CD8-positive, alpha-beta memory T cell (primary cell): ENCODE measurements around the gene MZT2B. TPM values are rescaled to one million over a fixed set of nuclear protein-coding genes. Genes with fewer than 3 reads are reported as not detected.
"Not testable (repeated sequence)": the region's sequence is repeated elsewhere in the genome, so short reads cannot be mapped to it uniquely, and the experiment has no call there.

Experiments used
- CTCF ChIA-PET: fragments of 350-600 bp; sonication (Branson Sonifier 250); formaldehyde crosslinking; loops from one replicate; lab custom pipeline; 2021; ENCODE audit warnings: antibody characterized with exemption; lab: Charles Lee
- POLR2A ChIA-PET: fragments of 350-600 bp; sonication (Branson Sonifier 250); formaldehyde crosslinking; loops from one replicate; lab custom pipeline; 2021; ENCODE audit warnings: antibody characterized with exemption; lab: Charles Lee
- DNase-seq, 5 donors: peaks; one replicate each; pipeline versions ENCODE4 v3.0.0 to v3.0.0-alpha.2; 2020 to 2022; ENCODE audit warnings: mixed read lengths in 1 of 5
- H3K27ac ChIP-seq: one replicate; pipeline ENCODE4 v1.7.0; 2013; ENCODE audit warnings: low read depth, mild to moderate bottlenecking, low read length, moderate library complexity
- H3K27me3 ChIP-seq: 2 replicates; pipeline ENCODE4 v1.7.0; 2013; ENCODE audit warnings: low read length, mild to moderate bottlenecking; ENCODE audit not compliant: insufficient read depth, poor library complexity, severe bottlenecking
- H3K36me3 ChIP-seq: 2 replicates; pipeline ENCODE4 v1.7.0; 2013; ENCODE audit warnings: mild to moderate bottlenecking, low read length, moderate library complexity; ENCODE audit not compliant: insufficient read depth
- H3K4me1 ChIP-seq: 2 replicates; pipeline ENCODE4 v1.7.0; 2013; ENCODE audit warnings: mild to moderate bottlenecking, low read length, moderate library complexity; ENCODE audit not compliant: insufficient read depth
- H3K4me3 ChIP-seq: 2 replicates; pipeline ENCODE4 v1.7.0; 2013; ENCODE audit warnings: mild to moderate bottlenecking, low read length
- H3K9me3 ChIP-seq: 2 replicates; pipeline ENCODE4 v1.7.0; 2013; ENCODE audit warnings: mild to moderate bottlenecking, low read length
- H3K27ac Mint-ChIP-seq, 8 donors: one replicate each; pipeline ENCODE4 v1.8.0; 2020 to 2021; ENCODE audit warnings: mixed read lengths in 8 of 8, mild to moderate bottlenecking in 6 of 8, inconsistent platforms in 3 of 8, moderate library complexity in 3 of 8
- H3K27me3 Mint-ChIP-seq, 2 donors: one replicate each; pipeline ENCODE4 v1.8.0; 2020 to 2021; ENCODE audit warnings: mixed read lengths in 2 of 2, mild to moderate bottlenecking in 1 of 2, moderate library complexity in 1 of 2
- H3K36me3 Mint-ChIP-seq, 3 donors: one replicate each; pipeline ENCODE4 v1.8.0; 2020 to 2021; ENCODE audit warnings: mixed read lengths in 3 of 3, inconsistent platforms in 1 of 3, mild to moderate bottlenecking in 1 of 3
- H3K4me1 Mint-ChIP-seq, 3 donors: one replicate each; pipeline ENCODE4 v1.8.0; 2020 to 2021; ENCODE audit warnings: mixed read lengths in 3 of 3, inconsistent platforms in 1 of 3, mild to moderate bottlenecking in 1 of 3
- H3K4me3 Mint-ChIP-seq, 7 donors: one replicate each; pipeline ENCODE4 v1.8.0; 2020 to 2021; ENCODE audit warnings: mixed read lengths in 7 of 7, mild to moderate bottlenecking in 6 of 7, moderate library complexity in 4 of 7, inconsistent platforms in 2 of 7
- H3K9me3 Mint-ChIP-seq, 5 donors: one replicate each; pipeline ENCODE4 v1.8.0; 2020 to 2022; ENCODE audit warnings: mixed read lengths in 5 of 5, mild to moderate bottlenecking in 3 of 5, moderate library complexity in 2 of 5, inconsistent platforms in 1 of 5
- polyA plus RNA-seq: library from polyadenylated mRNA; unstranded; fragments of 300-500 nt; fragmentation: Illumina TruSeq; gene quantifications from one replicate; pipeline ENCODE4 v1.2.3, GENCODE V29; 2021
- total RNA-seq, 2 experiments: library from RNA; stranded (reverse); gene quantifications; one replicate each; pipeline ENCODE4 v1.2.3, GENCODE V29; 2021

Gene MZT2B
- total and polyA plus RNA-seq, 3 experiments from 2014 or later, result 179 to 318 (median 303) TPM

DNA sequence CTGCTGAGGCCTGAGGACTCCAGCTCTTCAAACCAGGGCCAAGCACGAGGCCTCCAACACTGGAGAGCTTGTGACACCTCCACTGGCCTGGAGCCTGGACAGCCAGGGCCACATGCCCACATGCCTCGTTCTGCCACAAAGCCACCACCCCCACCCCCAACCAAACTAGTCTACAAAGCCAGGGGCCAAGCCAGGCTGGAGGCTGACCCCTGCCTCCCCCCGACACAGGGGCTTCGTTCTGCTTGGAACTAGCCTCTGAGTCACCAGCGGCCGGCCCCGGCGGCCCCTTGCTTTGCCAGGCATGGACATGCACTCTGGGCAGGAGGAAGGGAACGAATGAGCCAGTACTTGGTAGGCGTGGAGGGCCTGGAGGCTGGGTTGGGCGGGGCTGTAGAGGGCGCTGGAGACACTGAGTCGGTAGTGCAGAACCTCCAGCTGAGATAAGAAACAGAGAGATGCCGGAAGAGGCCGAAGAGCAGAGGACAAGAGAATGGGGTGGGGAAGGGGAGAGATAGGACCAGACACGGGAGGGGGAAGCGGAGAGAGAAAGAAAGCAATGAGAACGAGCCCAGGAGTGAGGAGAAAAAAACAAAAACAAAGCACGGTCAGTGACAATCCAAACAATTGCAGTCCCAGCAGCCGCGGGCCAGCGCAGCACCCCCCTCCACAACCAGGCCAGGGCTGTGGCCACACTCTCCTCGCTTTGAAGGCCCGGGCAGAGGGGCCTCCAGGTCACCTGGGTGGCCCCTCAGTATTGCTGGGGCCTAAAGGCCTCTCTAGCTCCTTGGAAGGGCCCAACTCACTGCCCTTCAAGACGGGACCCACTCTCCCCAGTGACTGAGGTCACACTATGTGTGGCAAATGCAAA, 21.0 kb upstream of the MZT2B start:
- Mint-ChIP-seq H3K36me3 (peaks cover 6 to 73% (median 9%) of the 10 kb centered on the region in 3 donors), H3K27ac (peak overlapping the region in 1 of 8 donors; percentile 21), H3K4me1 (peaks cover 0 to 11% (median 5%) of the 10 kb centered on the region in 3 donors)
- H3K36me3 ChIP-seq, H3K4me3 ChIP-seq, H3K4me3 Mint-ChIP-seq, H3K27me3 Mint-ChIP-seq, DNase-seq, H3K9me3 ChIP-seq, CTCF ChIA-PET, H3K4me1 ChIP-seq, H3K9me3 Mint-ChIP-seq, POLR2A ChIA-PET, H3K27ac ChIP-seq, H3K27me3 ChIP-seq: not testable (repeated sequence)

GRCh38 chr2:130162486-130162885, 19.6 kb upstream of the MZT2B start:
- H3K9me3 Mint-ChIP-seq, H3K27ac ChIP-seq, H3K27me3 ChIP-seq, H3K4me1 ChIP-seq, DNase-seq, H3K27me3 Mint-ChIP-seq, H3K9me3 ChIP-seq, H3K4me3 ChIP-seq, CTCF ChIA-PET, POLR2A ChIA-PET, H3K4me3 Mint-ChIP-seq: not testable (repeated sequence)
- H3K27ac Mint-ChIP-seq, result peak overlapping the region in 1 of 8 donors; percentile 50
- peaks cover 8 to 78% (median 9%) of the 10 kb centered on the region in 3 donors for H3K36me3 Mint-ChIP-seq
- peaks cover 0 to 11% (median 5%) of the 10 kb centered on the region in 3 donors for H3K4me1 Mint-ChIP-seq
- H3K36me3 ChIP-seq, result peaks cover 11% of the 10 kb centered on the region

DNA sequence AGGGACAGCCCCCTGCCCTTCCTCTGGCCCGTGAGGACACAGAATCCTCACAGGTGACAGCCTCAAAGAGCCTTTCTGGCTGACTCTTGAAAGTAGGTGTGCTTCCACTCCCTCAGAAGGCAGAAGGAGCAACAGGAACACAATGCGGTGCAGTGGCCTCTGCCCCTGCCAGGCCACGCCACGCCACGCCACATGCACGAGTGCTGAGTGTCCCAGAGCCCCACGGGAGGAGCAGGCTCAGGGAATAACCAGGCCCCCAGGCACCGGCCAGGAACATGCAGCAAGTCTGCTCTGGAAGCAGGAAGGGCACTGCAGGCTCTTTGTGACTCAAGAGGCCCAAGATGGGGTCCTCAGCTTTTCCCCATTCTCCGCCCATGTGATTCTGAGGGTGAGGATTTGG, 19.1 kb upstream of the MZT2B start:
- Histone ChIP-seq H3K36me3 (peaks cover 11% of the 10 kb centered on the region), H3K4me1 (no peaks in the 10 kb centered on the region), H3K9me3 (no peaks in the 10 kb centered on the region), H3K4me3 (no peak overlapping the region), H3K27ac (no peak overlapping the region), H3K27me3 (no peaks in the 10 kb centered on the region)
- POLR2A ChIA-PET, result no interaction called here
- DNase-seq, result no peak
- Mint-ChIP-seq H3K27ac (peak overlapping the region in 1 of 8 donors; percentile 50), H3K36me3 (peaks cover 9 to 81% (median 13%) of the 10 kb centered on the region in 3 donors), H3K9me3 (no peaks in the 10 kb centered on the region), H3K4me1 (peaks cover 0 to 7% (median 4%) of the 10 kb centered on the region in 3 donors), H3K4me3 (no peak overlapping the region), H3K27me3 (no peaks in the 10 kb centered on the region)
- CTCF ChIA-PET, result no interaction called here

GRCh38 chr2:130165293-130166016, 16.6 kb upstream of the MZT2B start:
- Mint-ChIP-seq H3K9me3 (no peaks in the 10 kb centered on the region), H3K36me3 (peaks cover 9 to 80% (median 15%) of the 10 kb centered on the region in 3 donors), H3K27ac (peak overlapping the region in 1 of 8 donors; percentile 15), H3K27me3 (no peaks in the 10 kb centered on the region), H3K4me1 (peaks cover 0 to 1% (median 0%) of the 10 kb centered on the region in 3 donors), H3K4me3 (no peak overlapping the region)
- H3K36me3 ChIP-seq, result peaks cover 11% of the 10 kb centered on the region
- H3K27ac ChIP-seq, result no peak overlapping the region
- H3K27me3 ChIP-seq, result no peaks in the 10 kb centered on the region
- H3K9me3 ChIP-seq, result no peaks in the 10 kb centered on the region
- no peak for DNase-seq
- POLR2A ChIA-PET, result no interaction called here
- CTCF ChIA-PET, result no interaction called here
- H3K4me3 ChIP-seq, result no peak overlapping the region
- no peaks in the 10 kb centered on the region for H3K4me1 ChIP-seq

- H3K9me3 ChIP-seq, H3K27me3 ChIP-seq, H3K9me3 Mint-ChIP-seq, POLR2A ChIA-PET, H3K27ac ChIP-seq, CTCF ChIA-PET, H3K27me3 Mint-ChIP-seq, H3K4me3 Mint-ChIP-seq, H3K4me3 ChIP-seq, H3K4me1 ChIP-seq, H3K4me1 Mint-ChIP-seq, DNase-seq: not testable (repeated sequence)
- Mint-ChIP-seq H3K27ac (peak overlapping the region in 1 of 8 donors; percentile 54), H3K36me3 (peaks cover 9 to 78% (median 15%) of the 10 kb centered on the region in 3 donors)
- H3K36me3 ChIP-seq, result peaks cover 11% of the 10 kb centered on the region
Measured at GRCh38 chr2:130166611-130167010, 15.5 kb upstream of the MZT2B start.

GRCh38 chr2:130169163-130169562, 12.9 kb upstream of the MZT2B start:
- CTCF ChIA-PET, POLR2A ChIA-PET, H3K27ac Mint-ChIP-seq: not testable (repeated sequence)

DNA sequence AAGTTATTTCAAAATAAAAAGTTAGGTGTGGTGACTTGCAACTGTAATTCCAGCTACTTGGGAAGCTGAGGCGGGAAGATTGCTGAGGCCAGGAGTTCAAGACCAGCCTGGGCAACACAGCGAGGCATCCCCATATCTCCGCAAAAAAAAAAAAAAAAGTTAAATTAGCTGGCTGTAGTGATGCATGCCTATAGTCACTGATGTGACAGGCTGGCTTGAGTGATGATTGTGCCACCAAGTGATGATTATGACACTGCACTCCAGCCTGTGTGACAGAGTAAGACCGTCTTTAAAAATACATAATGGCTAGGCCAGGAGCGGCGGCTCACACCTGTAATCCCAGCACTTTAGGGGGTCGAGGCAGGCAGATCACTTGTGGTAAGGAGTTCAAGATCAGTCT, 12.2 kb upstream of the MZT2B start:
- no peak overlapping the region for H3K27ac ChIP-seq
- no peaks in the 10 kb centered on the region for H3K9me3 Mint-ChIP-seq
- CTCF ChIA-PET, result interaction anchor here (1.6 kb wide), 1 partner anchor 163 kb away, joined by 5 read pairs; no protein-coding TSS in a partner anchor
- no peaks in the 10 kb centered on the region for H3K4me1 ChIP-seq
- peaks cover 8% of the 10 kb centered on the region for H3K36me3 ChIP-seq
- no peak overlapping the region for H3K4me3 Mint-ChIP-seq
- peaks cover 0 to 1% (median 0%) of the 10 kb centered on the region in 3 donors for H3K4me1 Mint-ChIP-seq
- POLR2A ChIA-PET, result no interaction called here
- H3K9me3 ChIP-seq, result no peaks in the 10 kb centered on the region
- no peaks in the 10 kb centered on the region for H3K27me3 ChIP-seq
- DNase-seq, result no peak
- H3K36me3 Mint-ChIP-seq, result peaks cover 4 to 83% (median 15%) of the 10 kb centered on the region in 3 donors
- H3K27me3 Mint-ChIP-seq, result no peaks in the 10 kb centered on the region
- H3K27ac Mint-ChIP-seq, result no peak overlapping the region
- no peak overlapping the region for H3K4me3 ChIP-seq

More at GRCh38 chr2:130169163-130169562, 12.9 kb upstream of the MZT2B start:
- not testable (repeated sequence) for H3K4me1 ChIP-seq, H3K27me3 ChIP-seq, H3K27me3 Mint-ChIP-seq, H3K4me1 Mint-ChIP-seq, H3K27ac ChIP-seq, H3K9me3 ChIP-seq, H3K9me3 Mint-ChIP-seq, H3K36me3 ChIP-seq, H3K4me3 ChIP-seq, H3K4me3 Mint-ChIP-seq, DNase-seq
- peaks cover 9 to 83% (median 17%) of the 10 kb centered on the region in 3 donors for H3K36me3 Mint-ChIP-seq

- H3K9me3 ChIP-seq, CTCF ChIA-PET, H3K4me1 ChIP-seq, POLR2A ChIA-PET, DNase-seq, H3K27ac ChIP-seq, H3K27me3 ChIP-seq, H3K27me3 Mint-ChIP-seq, H3K9me3 Mint-ChIP-seq, H3K4me3 ChIP-seq, H3K36me3 ChIP-seq: not testable (repeated sequence)
- Mint-ChIP-seq H3K27ac (peak overlapping the region in 1 of 8 donors; percentile 56), H3K4me1 (peaks cover 7 to 16% (median 9%) of the 10 kb centered on the region in 3 donors), H3K4me3 (peak overlapping the region in 1 of 7 donors; percentile 11), H3K36me3 (peaks cover 0 to 64% (median 6%) of the 10 kb centered on the region in 3 donors)
Measured at GRCh38 chr2:130174866-130175265, 7.2 kb upstream of the MZT2B start.
